Myocyte (in vitro differentiated cells): Measurements from ENCODE around the gene RASAL3. TPM values are rescaled to one million over a fixed set of nuclear protein-coding genes. Genes with fewer than 3 reads are reported as not detected.

Experiments
- DNase-seq: peaks from one replicate; pipeline ENCODE4 v3.0.0-alpha.2; 2012; ENCODE audit warnings: low read depth
- total RNA-seq: library from RNA; depleted of rRNA; stranded (reverse); fragments of >200 nt; gene quantifications from 2 replicates; pipeline ENCODE4 v1.2.3, GENCODE V29; 2014

RASAL3 gene
- total RNA-seq, 1 donor from 2014 or later, result not detected

GRCh38 chr19:15436012-15436825 is 28.1 kb downstream of the RASAL3 start:
- no peak for DNase-seq

GRCh38 chr19:15433519-15434069 is 30.8 kb downstream of the RASAL3 start:
- DNase-seq, result no peak

DNA sequence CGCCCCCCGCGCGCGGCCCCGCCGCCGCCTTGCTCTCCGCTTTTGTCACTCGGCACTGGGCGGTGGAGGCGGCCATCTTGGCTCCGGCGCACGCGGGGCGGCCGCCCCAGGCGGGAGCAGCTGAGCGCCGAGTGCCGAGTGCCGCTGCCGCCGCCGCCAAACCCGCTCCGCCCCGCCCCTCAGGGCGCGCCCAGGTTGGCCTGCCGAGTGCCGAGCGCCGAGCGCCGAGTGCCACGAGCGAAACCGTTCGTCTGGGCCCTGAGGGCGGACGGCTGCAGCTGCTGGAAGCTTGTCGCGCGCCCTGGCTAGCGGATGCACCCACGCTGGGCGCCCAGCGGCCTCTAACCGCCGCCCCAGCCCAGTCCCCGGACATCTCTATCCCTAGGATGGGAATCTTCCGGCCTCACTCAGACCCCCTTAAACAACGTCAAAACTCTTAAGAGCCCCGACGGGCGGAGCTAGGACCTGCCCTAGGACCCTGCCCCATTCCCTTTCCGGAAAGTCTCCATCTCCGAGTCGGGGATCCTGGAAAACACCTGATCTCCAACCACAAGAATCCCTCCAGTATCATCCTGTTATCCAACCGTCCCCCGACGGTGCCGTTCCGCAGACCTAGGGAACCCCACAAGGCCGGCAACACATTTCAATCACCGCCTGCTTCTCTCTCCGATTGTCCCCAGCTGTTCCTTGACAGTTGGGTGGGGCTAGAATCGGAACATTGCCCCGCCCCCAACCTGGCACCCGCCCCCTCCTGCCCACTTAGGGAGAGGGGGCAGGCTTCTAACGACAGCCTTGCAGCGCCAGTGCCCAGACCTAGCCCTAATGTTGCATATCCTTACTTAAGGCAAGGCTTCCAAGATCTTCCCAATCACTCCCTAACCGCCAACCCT is 31.5 kb downstream of the RASAL3 start:
- DNase-seq, result peak; percentile 94

GRCh38 chr19:15432018-15432494 is 32.3 kb downstream of the RASAL3 start:
- no peak for DNase-seq

GRCh38 chr19:15431396-15432017 is 32.8 kb downstream of the RASAL3 start:
- DNase-seq, result peak; percentile 40

DNA sequence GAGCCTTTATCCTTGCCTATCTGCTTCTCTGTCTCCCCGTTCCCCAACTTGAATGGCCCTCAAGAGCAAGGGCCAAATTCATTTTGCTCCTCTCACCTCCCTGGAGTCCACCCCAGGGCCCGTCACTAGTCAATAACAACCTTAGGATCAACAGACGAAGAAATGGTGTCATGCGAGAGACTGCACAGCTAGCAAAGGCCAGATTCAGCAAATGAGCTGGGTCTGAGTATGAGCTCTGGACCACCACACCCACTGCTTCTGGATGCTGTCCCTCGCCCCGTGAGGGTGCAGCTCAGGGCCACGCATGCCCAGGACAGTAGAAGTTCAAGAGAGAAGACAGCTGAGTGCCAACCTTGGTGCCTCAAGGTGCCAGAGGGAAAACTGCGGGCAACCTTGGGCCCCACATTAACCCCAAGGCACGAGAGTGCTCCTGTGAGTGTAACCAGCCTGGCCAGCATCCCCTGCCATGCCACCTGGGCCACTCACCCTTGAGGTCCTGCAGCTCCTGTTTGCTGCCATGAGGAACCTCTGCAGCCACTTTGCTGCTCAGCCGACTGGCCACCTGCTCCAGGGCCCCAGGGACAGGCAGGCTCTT is 33.7 kb downstream of the RASAL3 start:
- DNase-seq, result no peak

GRCh38 chr19:15429825-15430467 is 34.4 kb downstream of the RASAL3 start:
- no peak for DNase-seq

DNA sequence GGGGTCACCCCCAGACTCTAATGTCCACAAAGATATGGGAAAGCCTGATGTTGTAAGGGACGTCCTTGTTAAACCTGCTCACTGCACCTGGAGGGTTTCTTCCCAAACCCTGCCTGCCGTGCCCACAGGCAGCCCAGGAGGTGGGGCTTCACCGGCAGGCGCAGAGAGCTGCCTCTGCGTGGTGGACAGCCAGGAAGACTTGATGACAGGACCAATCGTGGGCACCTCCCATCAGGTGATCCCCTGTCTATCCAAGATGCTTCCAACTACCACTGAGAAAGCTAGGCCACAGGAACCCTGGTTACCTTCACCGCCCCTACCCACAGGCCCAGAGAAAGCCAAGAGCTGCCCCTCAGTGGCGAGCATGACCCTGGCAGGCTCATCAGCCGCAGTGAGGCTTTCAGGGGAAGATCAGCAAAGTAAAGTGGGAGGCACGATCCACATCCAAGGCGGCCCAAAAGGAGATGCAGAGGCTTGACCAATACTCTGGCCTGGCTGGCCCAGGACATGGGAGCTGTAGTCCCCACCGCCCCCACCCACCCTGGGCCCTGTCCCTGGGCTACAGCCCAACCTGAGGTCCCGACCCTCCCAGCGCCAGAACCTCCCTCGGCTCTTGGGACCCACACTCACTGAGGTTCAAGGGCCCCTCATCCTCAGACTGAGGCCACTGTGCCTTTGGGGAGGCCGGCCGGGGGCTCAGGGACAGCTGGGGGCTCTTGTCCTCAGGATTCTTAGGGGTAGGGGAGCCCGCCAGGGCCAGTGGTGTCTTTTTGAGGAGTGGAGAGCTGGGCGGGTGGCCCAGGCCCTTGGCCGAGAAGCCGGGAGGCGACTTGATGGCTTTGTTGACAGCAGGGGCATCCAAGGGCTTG is 35.2 kb downstream of the RASAL3 start:
- no peak for DNase-seq

DNA sequence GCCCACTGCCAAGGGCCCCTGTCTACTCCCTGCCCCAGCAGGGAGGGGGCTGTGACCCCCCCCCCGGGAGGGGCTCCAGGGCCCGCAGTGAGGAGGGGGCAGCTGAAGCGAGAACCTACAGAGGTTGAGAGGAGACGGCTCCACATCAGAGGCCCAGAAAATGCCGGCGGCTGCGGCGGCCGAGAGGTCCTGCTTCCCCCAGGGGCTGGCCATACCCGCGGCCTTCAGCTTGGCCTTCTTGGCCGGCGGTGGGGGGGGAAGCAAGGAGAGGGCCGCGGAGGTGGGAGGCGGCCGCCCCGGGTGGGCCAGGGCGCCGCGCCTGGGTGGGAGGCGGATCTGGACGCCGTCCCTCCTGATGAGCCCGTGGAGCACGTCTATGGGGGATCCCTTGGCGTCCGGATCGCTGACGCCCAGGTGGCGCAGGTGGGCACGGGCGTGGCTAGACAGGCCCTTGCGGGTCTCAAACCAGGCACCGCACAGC is 36.3 kb downstream of the RASAL3 start:
- DNase-seq, result no peak

DNA sequence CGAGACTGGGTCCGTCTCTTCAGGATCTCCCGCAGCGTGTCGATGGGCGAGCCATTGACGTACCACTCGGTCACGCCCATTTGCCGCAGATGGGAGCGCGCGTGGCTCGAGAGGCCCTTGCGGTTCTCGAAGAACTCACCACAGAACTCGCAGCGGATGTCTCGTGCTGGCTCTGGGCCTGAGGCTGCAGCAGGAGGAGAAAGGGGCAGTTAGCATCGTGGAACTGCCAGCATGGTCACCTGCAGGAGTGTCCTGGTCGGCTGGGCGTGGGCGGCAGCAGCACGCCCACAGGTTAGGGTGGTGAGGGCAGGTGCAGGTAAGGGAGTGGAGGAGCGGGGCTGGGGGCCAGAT is 37.0 kb downstream of the RASAL3 start:
- DNase-seq, result no peak

DNA sequence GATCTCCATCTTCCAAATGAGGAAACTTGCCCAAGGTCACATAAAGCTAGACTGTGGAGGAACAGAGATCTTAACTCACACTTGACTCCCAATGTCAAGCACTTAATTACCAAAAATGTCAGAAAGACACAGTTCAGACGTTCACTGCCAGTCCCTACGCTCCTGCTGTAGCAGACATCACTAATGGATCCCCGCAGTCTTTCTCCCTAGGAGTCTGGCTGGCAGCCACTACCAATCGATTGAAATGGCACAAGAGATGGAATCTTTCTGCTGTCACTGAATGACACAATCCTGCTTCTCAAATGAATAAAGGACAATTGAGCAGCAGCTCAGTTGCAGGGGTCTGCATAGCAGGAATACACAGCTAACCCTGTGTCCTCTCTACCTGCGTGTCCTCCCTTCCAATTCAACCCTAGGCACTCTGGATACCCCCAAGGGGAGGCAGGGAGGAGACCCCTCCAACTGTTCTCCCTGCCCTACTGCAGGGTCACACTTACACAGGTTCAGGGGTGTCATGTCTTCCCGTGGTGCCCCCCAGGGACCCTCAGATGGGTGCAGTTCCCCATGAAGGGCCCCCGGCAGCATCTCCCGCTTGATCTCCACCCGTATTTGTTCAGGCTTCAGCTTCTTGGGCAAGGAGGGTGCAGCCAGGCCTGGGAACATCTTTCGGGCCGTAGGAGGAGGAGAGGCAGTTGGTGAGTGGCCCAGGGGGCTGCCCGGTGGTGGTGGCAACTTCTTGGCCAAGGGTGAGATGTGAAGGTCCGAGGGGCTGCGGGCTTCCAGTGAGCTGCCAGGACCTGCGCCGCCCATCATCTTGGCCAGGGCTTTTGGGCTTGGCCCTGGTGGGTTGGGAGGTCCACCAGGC is 37.6 kb downstream of the RASAL3 start:
- DNase-seq, result no peak

DNA sequence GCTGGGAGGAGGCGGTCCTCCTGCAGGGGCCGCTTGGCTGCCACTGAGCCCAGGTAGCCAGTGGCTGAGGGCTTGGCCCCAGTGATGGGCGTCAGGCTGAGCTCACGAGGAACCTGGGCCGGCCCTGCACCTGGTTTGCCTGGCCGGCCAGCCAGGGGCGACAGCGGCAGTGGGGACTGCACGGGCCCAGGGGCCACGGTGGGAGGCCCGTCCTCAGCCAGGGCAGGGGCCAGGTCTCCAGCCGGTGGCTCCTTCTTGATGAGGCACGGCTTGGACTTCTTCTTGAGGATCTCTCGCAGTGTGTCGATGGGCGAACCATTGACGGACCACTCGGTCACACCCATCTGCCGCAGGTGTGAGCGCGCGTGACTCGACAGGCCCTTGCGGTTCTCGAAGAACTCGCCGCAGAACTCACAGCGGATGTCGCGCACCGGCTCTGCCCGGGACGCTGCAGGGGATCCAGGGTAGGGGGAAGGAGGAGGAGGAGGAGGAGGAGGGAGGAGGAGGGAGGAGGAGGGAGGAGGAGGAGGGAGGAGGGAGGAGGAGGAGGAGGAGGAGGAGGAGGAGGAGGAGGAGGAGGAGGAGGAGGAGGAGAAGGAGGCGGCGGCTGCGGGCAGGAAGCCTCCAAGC is 38.9 kb downstream of the RASAL3 start:
- DNase-seq, result no peak

GRCh38 chr19:15424692-15425272 is 39.6 kb downstream of the RASAL3 start:
- DNase-seq, result no peak

DNA sequence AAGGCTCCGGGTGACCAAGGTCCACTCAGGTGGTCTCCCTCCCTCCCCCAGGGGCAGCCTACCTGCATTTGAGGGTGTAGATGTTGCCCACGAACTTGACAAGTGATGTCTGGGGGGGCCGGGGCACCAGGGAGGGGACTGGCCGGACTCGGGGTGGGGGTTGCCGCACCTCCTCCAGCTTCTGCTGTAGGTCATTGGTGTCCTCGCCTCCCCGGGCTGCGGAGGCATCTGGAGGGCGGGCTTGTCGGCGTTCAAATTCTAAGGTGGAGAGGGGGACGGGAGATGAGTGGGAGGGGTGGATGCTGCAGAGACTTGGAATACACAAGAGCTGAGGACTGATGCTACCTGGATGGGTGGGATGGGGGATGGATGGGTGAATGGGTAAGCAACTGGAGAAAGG is 40.2 kb downstream of the RASAL3 start:
- no peak for DNase-seq

GRCh38 chr19:15423130-15423529 is 41.2 kb downstream of the RASAL3 start:
- no peak for DNase-seq

- no peak for DNase-seq
Measured at GRCh38 chr19:15422296-15423075, 41.9 kb downstream of the RASAL3 start.
